ENCODE data around the gene TMEM117.

DNA sequence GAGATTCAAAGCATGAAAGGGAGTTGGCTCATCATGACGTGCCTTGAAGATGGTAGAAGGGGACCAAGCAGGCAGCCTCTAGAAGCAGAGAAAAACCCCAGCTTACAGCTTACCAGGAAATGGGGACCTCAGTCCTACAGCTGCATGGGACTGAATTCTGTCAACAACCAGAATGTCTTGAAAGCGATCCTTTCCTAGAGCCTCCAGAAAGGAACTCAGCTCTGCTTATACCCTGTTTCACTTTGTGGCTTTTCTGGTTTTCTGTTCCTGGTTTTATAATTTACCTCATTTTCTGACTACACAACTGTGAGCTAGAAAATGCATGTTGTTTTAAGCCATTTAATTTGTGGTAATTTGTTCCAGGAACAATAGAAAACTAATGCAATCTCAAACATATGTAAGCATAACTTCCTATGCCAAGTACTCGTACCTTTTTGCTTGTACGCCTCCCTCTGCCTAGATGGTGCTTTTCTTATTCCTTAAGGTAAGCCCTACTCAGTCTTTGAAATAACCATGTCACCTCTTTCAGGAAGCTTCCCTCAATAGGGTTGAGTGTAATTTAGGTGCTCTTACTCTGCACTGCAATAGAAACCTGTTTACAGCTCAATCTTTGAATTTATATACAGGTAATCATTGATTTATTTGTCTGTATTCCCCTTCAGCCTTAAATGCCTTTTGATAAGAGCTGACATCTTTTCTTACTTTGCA is 348.8 kb downstream of the TMEM117 start:
- TF ChIP-seq POLR2A (IDR thresholded peaks at IDR 0.05; ENCODE audit: low read depth, low read length) (no peak), POLR2AphosphoS5 (IDR thresholded peaks at IDR 0.05; ENCODE audit: low read depth, low read length) (no peak)

Measured in GM12892 (cell line).